CD4-positive, alpha-beta T cell (primary cell): ENCODE results near the gene DDI2. TPM values are rescaled to one million over a fixed set of nuclear protein-coding genes. Genes with fewer than 3 reads are reported as not detected.

Experiments
- ATAC-seq: fragments of 200-7000 bp; cut with Tn5 transposase; one replicate; pipeline ENCODE4 v1.10.0; 2022; ENCODE audit warnings: mild to moderate bottlenecking; ENCODE audit not compliant: poor library complexity
- CTCF ChIA-PET: fragments of 350-600 bp; sonication (Branson Sonifier 250); formaldehyde crosslinking; loops from one replicate; lab custom pipeline; 2021; ENCODE audit warnings: antibody characterized with exemption, inconsistent platforms; lab: Charles Lee
- POLR2A ChIA-PET: fragments of 350-600 bp; sonication (Branson Sonifier 250); formaldehyde crosslinking; loops from one replicate; lab custom pipeline; 2021; ENCODE audit warnings: antibody characterized with exemption, inconsistent platforms; lab: Charles Lee
- DNase-seq, 14 experiments: peaks; one replicate each; pipeline ENCODE4 v3.0.0-alpha.2; 2013 to 2020; ENCODE audit warnings: mixed read lengths in 2 of 14
- H3K27ac ChIP-seq, 2 donors: one replicate each; pipeline versions ENCODE4 v1.5.1 to v1.7.0; 2013; ENCODE audit warnings: low read length in 2 of 2, low read depth in 1 of 2, mild to moderate bottlenecking in 1 of 2
- H3K27me3 ChIP-seq, 2 experiments: 1 replicate in 1 of 2; 2 replicates in 1 of 2; pipeline versions ENCODE4 v1.6.1 to v1.7.0; 2013; ENCODE audit warnings: low read length in 2 of 2, control low read depth in 1 of 2, mild to moderate bottlenecking in 1 of 2, moderate library complexity in 1 of 2; ENCODE audit not compliant: insufficient read depth in 2 of 2, control insufficient read depth in 1 of 2
- H3K36me3 ChIP-seq: one replicate; pipeline ENCODE4 v1.6.1; 2013; ENCODE audit warnings: low read length, control low read depth; ENCODE audit not compliant: insufficient read depth
- H3K4me1 ChIP-seq: one replicate; pipeline ENCODE4 v1.6.1; 2013; ENCODE audit warnings: low read length, control low read depth; ENCODE audit not compliant: insufficient read depth
- H3K4me3 ChIP-seq: one replicate; pipeline ENCODE4 v1.5.1; 2013; ENCODE audit warnings: mild to moderate bottlenecking, low read length, moderate library complexity
- H3K9me3 ChIP-seq, 2 experiments: 1 replicate in 1 of 2; 2 replicates in 1 of 2; pipeline versions ENCODE4 v1.6.1 to v1.7.0; 2013; ENCODE audit warnings: low read length in 2 of 2, mild to moderate bottlenecking in 2 of 2, control low read depth in 1 of 2, moderate library complexity in 1 of 2; ENCODE audit not compliant: control insufficient read depth in 1 of 2, insufficient read depth in 1 of 2
- H3K27ac Mint-ChIP-seq: one replicate; pipeline ENCODE4 v1.8.0; 2020; ENCODE audit warnings: mixed read lengths
- H3K27me3 Mint-ChIP-seq: one replicate; pipeline ENCODE4 v1.8.0; 2021; ENCODE audit warnings: mixed read lengths
- H3K36me3 Mint-ChIP-seq: one replicate; pipeline ENCODE4 v1.8.0; 2021; ENCODE audit warnings: low read depth, mixed read lengths
- H3K4me1 Mint-ChIP-seq: one replicate; pipeline ENCODE4 v1.8.0; 2021; ENCODE audit warnings: low read depth, mixed read lengths
- H3K4me3 Mint-ChIP-seq: one replicate; pipeline ENCODE4 v1.8.0; 2020; ENCODE audit warnings: mild to moderate bottlenecking, mixed read lengths
- H3K9me3 Mint-ChIP-seq: one replicate; pipeline ENCODE4 v1.8.0; 2020; ENCODE audit warnings: mixed read lengths
- CTCF ChIP-seq: fragments of 200-600 bp; IDR thresholded peaks from one replicate; pipeline ENCODE4 v1.8.0; 2022; ENCODE audit warnings: antibody characterized with exemption, mild to moderate bottlenecking
- intact Hi-C, 2 experiments: fragments of 100-400 bp; cut with DNase I in 1 of 2; cut with micrococcal nuclease in 1 of 2; formaldehyde crosslinking; loops; one replicate each; pipeline versions ENCODE4 v1.15.1 to v1.9.0; 2023 to 2025; cut with DNase I, micrococcal nuclease
- total RNA-seq, 174 experiments: library from RNA in 2 of 174; stranded (reverse) in 2 of 174; gene quantifications; one replicate each; pipeline ENCODE4 v1.2.3 and lab custom pipeline; 2021 to 2026

Gene DDI2
- total RNA-seq, 2 experiments from 2014 or later: 24.2 to 29.9 TPM

DNA sequence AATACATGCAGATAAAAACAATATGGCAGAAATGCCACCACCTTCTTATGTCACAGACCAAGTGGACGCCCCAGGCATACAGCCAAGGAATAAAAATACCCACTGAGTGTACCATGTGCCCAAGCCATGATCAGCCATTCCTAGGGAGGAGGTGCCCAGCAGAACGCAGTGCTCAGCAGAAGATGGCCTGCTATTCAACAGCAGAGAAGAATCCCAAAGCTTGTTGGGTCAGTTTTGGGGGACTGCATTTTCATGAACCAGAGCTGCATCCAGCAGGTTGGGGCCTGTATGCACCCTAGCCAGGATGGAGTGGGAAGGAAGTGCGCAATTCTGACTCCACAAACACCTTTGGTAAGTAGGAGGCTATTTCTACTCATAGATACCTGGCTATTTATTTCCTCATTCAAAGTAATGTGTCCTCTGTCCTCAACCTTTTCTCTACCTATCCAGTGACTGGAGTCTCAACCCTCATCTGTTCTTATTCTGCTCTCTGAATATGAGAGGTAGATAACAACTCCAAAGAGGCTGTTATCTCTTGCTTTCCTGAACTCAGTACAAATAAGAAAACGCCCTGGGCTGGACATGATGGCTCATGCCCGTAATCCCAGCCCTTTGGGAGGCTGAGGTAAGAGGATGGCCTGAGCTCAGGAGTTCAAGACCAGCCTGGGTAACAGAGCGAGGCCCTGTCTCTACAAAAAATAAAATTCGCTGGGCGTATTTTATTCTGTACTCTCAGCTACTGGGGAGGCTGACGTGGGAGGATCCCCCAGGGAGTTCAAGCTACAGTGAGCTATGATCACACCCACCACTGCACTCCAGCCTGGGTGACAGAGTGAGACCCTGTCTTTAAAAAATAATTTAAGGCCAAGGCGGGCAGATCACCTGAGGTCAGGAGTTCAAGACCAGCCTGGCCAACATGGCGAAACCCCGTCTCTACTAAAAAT is 64.4 kb downstream of the DDI2 start:
- no peak for ATAC-seq
- H3K27ac ChIP-seq: no peak overlapping the region
- Mint-ChIP-seq H3K27me3 (no peaks in the 10 kb centered on the region), H3K4me3 (peak overlapping the region; percentile 91), H3K36me3 (peaks cover 6% of the 10 kb centered on the region), H3K4me1 (peaks cover 19% of the 10 kb centered on the region), H3K27ac (peak overlapping the region; percentile 68), H3K9me3 (no peaks in the 10 kb centered on the region)
- no peaks in the 10 kb centered on the region for H3K9me3 ChIP-seq
- no peaks in the 10 kb centered on the region for H3K36me3 ChIP-seq
- POLR2A ChIA-PET: no interaction called here
- no peak for DNase-seq
- no peak for TF ChIP-seq CTCF
- intact Hi-C loops: loop anchor here in 1 of 2 experiments (5.0 kb wide), 2 partner anchors 64 to 149 kb away; partner anchors contain the start of gene DDI2
- no peak overlapping the region for H3K4me3 ChIP-seq
- H3K27me3 ChIP-seq: no peaks in the 10 kb centered on the region
- peaks cover 25% of the 10 kb centered on the region for H3K4me1 ChIP-seq
- CTCF ChIA-PET: interaction anchor here (1.0 kb wide), 1 partner anchor 60 kb away, joined by 3 read pairs; no protein-coding TSS in a partner anchor

- ChIA-PET POLR2A (no interaction called here), CTCF (no interaction called here)
- DNase-seq (peak in 1 of 14 experiments; percentile 27), ATAC-seq (no peak)
- peaks cover 29% of the 10 kb centered on the region for H3K4me1 ChIP-seq
- Mint-ChIP-seq H3K27me3 (no peaks in the 10 kb centered on the region), H3K4me1 (peaks cover 27% of the 10 kb centered on the region), H3K27ac (peak overlapping the region; percentile 93), H3K36me3 (peaks cover 12% of the 10 kb centered on the region), H3K4me3 (peak overlapping the region; percentile 91), H3K9me3 (no peaks in the 10 kb centered on the region)
- no peak for TF ChIP-seq CTCF
- no peak overlapping the region for H3K27ac ChIP-seq
- no peaks in the 10 kb centered on the region for H3K27me3 ChIP-seq
- intact Hi-C loops: loop anchor here in 1 of 2 experiments (5.0 kb wide), 2 partner anchors 66 to 151 kb away; partner anchors contain the start of gene DDI2
- H3K4me3 ChIP-seq: no peak overlapping the region
- H3K36me3 ChIP-seq: no peaks in the 10 kb centered on the region
- H3K9me3 ChIP-seq: no peaks in the 10 kb centered on the region
Measured at GRCh38 chr1:15682936-15683341, 65.7 kb downstream of the DDI2 start.

DNA sequence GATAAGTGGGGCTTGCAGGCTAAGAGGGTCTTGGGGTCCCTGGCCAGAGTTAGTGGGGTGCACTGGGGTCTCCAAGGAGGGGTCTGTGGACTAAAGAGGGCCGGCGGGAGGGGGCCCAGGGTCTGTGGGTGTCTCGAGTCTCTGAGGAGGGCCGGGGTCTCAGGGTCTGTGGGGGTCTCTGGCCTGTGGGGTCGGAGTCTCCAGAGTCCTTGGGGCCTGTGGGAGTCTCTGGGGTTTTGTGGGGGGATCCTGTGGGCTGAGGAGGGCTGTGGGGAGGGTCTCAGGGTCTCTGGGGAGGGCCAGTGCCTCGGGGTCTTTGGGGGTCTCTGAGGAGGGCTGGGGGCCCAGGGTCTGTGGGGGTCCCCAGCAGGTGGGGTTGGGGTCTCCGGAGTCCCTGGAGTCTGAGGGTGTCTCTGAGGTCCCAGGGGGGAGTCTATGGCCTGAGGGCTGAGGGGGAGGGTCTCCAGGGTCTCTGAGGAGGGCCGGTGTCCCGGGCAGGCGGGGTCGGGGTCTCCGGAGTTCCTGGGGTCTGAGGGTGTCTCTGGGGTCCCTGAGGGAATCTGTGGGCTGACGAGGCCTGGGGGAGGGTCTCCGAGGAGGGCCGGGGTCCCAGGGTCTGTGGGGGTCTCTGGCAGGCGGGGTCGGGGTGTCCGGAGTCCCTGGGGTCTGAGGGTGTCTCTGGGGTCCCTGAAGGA is 66.2 kb downstream of the DDI2 start:
- no peaks in the 10 kb centered on the region for H3K9me3 Mint-ChIP-seq
- peak overlapping the region; percentile 93 for H3K4me3 ChIP-seq
- no peak for TF ChIP-seq CTCF
- no peaks in the 10 kb centered on the region for H3K9me3 ChIP-seq
- POLR2A ChIA-PET: no interaction called here
- peak overlapping the region; percentile 93 for H3K27ac Mint-ChIP-seq
- DNase-seq (peak in 1 of 14 experiments; percentile 41), ATAC-seq (no peak)
- no peaks in the 10 kb centered on the region for H3K27me3 ChIP-seq
- H3K27ac ChIP-seq: peak overlapping the region; percentile 89 to 93
- H3K36me3 Mint-ChIP-seq: peaks cover 15% of the 10 kb centered on the region
- H3K4me1 ChIP-seq: peaks cover 31% of the 10 kb centered on the region
- intact Hi-C loops: loop anchor here in 1 of 2 experiments (5.0 kb wide), 2 partner anchors 66 to 151 kb away; partner anchors contain the start of gene DDI2
- H3K27me3 Mint-ChIP-seq: no peaks in the 10 kb centered on the region
- CTCF ChIA-PET: no interaction called here
- no peaks in the 10 kb centered on the region for H3K36me3 ChIP-seq
- H3K4me1 Mint-ChIP-seq: peaks cover 28% of the 10 kb centered on the region
- peak overlapping the region; percentile 91 for H3K4me3 Mint-ChIP-seq
